ENCODE data around the gene NDUFC1. TPM values are rescaled to one million over a fixed set of nuclear protein-coding genes. Genes with fewer than 3 reads are reported as not detected.

The NDUFC1 gene
- total and polyA plus RNA-seq, 2 experiments from 2014 or later: 31.8 to 367 TPM

DNA sequence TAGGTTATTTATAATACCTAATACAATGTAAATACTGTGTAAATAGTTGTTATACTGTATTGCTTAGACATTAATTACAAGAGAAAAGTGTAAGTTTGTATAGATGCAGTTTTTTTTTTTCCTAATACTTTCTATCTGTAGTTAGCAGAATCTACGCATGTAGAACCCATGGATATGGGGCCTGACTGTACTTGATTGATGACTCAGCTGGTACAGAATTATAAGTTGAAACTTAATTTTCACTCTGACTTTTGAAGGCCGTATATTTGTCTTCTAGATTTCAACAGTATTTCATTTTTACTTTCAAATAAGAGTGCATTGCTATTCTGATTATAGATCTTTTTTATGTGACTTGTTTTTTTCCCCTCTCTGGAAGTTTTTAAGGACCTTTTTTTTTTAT is 30.8 kb upstream of the NDUFC1 start:
- Mint-ChIP-seq H3K27me3 (ENCODE audit: insufficient read depth, low read depth, poor library complexity) (no peaks in the 10 kb centered on the region), H3K4me3 (no peak overlapping the region)

DNA sequence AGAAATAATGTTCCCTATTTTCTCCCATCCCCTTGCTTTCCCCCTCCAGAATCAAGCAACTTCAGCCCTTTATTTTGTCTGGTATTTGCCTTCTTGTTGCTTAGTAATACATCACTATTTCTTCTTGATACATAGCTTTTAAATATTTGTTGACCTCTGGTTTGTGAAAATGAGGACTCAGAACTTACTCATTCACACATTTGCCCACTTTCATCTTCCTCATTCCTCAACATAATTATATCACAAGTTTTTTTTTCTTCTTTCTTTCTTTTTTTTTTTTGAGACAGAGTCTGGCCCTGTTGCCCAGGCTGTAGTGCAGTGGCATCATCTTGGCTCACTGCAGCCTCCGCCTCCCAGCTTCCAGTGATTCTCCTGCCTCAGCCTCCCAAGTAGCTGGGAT is 28.9 kb upstream of the NDUFC1 start:
- Mint-ChIP-seq H3K9me3 (peaks cover 3% of the 10 kb centered on the region; the same call in 2 of the 3 replicates), H3K4me1 (peaks cover 16% of the 10 kb centered on the region), H3K27ac (no peak overlapping the region), H3K4me3 (no peak overlapping the region), H3K36me3 (ENCODE audit: low read depth) (peaks cover 54% of the 10 kb centered on the region), H3K27me3 (ENCODE audit: insufficient read depth, low read depth, poor library complexity) (no peaks in the 10 kb centered on the region)
- Histone ChIP-seq H3K79me2 (replicated peaks; ENCODE audit: insufficient read depth) (peaks cover 100% of the 10 kb centered on the region), H3K27ac (ENCODE audit: low read depth) (no peak overlapping the region), H3K4me3 (no peak overlapping the region), H3K27me3 (ENCODE audit: insufficient read depth) (no peaks in the 10 kb centered on the region), H2AFZ (no peak overlapping the region), H3K4me2 (no peak overlapping the region), H3K9me2 (ENCODE audit: insufficient read depth) (no peaks in the 10 kb centered on the region), H3F3A (replicated peaks; ENCODE audit: low read depth) (no peaks in the 10 kb centered on the region), H4K20me1 (replicated peaks; ENCODE audit: insufficient read depth) (peaks cover 42% of the 10 kb centered on the region), H3K4me1 (ENCODE audit: insufficient read depth) (peaks cover 13% of the 10 kb centered on the region; the same call in 1 of the 2 replicates), H3K36me3 (ENCODE audit: insufficient read depth) (no peaks in the 10 kb centered on the region)
- no peak for TF ChIP-seq CREB1 (CRISPR knock-in tag; IDR thresholded peaks at IDR 0.05; ENCODE audit: low read depth)
- TF ChIP-seq JUNB (IDR thresholded peaks at IDR 0.05; ENCODE audit: unreplicated experiment): no peak
- TF ChIP-seq POLR2AphosphoS5 (IDR thresholded peaks at IDR 0.05; ENCODE audit: low read depth): no peak
- TF ChIP-seq, protein P1, sequence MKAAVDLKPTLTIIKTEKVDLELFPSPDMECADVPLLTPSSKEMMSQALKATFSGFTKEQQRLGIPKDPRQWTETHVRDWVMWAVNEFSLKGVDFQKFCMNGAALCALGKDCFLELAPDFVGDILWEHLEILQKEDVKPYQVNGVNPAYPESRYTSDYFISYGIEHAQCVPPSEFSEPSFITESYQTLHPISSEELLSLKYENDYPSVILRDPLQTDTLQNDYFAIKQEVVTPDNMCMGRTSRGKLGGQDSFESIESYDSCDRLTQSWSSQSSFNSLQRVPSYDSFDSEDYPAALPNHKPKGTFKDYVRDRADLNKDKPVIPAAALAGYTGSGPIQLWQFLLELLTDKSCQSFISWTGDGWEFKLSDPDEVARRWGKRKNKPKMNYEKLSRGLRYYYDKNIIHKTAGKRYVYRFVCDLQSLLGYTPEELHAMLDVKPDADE (IDR thresholded peaks at IDR 0.05): no peak
- TF ChIP-seq, protein P2, sequence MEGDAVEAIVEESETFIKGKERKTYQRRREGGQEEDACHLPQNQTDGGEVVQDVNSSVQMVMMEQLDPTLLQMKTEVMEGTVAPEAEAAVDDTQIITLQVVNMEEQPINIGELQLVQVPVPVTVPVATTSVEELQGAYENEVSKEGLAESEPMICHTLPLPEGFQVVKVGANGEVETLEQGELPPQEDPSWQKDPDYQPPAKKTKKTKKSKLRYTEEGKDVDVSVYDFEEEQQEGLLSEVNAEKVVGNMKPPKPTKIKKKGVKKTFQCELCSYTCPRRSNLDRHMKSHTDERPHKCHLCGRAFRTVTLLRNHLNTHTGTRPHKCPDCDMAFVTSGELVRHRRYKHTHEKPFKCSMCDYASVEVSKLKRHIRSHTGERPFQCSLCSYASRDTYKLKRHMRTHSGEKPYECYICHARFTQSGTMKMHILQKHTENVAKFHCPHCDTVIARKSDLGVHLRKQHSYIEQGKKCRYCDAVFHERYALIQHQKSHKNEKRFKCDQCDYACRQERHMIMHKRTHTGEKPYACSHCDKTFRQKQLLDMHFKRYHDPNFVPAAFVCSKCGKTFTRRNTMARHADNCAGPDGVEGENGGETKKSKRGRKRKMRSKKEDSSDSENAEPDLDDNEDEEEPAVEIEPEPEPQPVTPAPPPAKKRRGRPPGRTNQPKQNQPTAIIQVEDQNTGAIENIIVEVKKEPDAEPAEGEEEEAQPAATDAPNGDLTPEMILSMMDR (conservative IDR thresholded peaks at IDR 0.05; ENCODE audit: low read depth in 2 of 2): no peak
- TF ChIP-seq, protein P3, sequence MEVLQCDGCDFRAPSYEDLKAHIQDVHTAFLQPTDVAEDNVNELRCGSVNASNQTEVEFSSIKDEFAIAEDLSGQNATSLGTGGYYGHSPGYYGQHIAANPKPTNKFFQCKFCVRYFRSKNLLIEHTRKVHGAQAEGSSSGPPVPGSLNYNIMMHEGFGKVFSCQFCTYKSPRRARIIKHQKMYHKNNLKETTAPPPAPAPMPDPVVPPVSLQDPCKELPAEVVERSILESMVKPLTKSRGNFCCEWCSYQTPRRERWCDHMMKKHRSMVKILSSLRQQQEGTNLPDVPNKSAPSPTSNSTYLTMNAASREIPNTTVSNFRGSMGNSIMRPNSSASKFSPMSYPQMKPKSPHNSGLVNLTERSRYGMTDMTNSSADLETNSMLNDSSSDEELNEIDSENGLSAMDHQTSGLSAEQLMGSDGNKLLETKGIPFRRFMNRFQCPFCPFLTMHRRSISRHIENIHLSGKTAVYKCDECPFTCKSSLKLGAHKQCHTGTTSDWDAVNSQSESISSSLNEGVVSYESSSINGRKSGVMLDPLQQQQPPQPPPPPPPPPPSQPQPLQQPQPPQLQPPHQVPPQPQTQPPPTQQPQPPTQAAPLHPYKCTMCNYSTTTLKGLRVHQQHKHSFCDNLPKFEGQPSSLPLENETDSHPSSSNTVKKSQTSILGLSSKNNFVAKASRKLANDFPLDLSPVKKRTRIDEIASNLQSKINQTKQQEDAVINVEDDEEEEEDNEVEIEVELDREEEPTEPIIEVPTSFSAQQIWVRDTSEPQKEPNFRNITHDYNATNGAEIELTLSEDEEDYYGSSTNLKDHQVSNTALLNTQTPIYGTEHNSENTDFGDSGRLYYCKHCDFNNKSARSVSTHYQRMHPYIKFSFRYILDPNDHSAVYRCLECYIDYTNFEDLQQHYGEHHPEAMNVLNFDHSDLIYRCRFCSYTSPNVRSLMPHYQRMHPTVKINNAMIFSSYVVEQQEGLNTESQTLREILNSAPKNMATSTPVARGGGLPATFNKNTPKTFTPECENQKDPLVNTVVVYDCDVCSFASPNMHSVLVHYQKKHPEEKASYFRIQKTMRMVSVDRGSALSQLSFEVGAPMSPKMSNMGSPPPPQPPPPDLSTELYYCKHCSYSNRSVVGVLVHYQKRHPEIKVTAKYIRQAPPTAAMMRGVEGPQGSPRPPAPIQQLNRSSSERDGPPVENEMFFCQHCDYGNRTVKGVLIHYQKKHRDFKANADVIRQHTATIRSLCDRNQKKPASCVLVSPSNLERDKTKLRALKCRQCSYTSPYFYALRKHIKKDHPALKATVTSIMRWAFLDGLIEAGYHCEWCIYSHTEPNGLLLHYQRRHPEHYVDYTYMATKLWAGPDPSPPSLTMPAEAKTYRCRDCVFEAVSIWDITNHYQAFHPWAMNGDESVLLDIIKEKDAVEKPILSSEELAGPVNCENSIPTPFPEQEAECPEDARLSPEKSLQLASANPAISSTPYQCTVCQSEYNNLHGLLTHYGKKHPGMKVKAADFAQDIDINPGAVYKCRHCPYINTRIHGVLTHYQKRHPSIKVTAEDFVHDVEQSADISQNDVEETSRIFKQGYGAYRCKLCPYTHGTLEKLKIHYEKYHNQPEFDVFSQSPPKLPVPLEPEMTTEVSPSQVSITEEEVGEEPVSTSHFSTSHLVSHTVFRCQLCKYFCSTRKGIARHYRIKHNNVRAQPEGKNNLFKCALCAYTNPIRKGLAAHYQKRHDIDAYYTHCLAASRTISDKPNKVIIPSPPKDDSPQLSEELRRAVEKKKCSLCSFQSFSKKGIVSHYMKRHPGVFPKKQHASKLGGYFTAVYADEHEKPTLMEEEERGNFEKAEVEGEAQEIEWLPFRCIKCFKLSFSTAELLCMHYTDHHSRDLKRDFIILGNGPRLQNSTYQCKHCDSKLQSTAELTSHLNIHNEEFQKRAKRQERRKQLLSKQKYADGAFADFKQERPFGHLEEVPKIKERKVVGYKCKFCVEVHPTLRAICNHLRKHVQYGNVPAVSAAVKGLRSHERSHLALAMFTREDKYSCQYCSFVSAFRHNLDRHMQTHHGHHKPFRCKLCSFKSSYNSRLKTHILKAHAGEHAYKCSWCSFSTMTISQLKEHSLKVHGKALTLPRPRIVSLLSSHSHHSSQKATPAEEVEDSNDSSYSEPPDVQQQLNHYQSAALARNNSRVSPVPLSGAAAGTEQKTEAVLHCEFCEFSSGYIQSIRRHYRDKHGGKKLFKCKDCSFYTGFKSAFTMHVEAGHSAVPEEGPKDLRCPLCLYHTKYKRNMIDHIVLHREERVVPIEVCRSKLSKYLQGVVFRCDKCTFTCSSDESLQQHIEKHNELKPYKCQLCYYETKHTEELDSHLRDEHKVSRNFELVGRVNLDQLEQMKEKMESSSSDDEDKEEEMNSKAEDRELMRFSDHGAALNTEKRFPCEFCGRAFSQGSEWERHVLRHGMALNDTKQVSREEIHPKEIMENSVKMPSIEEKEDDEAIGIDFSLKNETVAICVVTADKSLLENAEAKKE (CRISPR knock-in tag; IDR thresholded peaks at IDR 0.05): no peak
- TF ChIP-seq, protein P4, sequence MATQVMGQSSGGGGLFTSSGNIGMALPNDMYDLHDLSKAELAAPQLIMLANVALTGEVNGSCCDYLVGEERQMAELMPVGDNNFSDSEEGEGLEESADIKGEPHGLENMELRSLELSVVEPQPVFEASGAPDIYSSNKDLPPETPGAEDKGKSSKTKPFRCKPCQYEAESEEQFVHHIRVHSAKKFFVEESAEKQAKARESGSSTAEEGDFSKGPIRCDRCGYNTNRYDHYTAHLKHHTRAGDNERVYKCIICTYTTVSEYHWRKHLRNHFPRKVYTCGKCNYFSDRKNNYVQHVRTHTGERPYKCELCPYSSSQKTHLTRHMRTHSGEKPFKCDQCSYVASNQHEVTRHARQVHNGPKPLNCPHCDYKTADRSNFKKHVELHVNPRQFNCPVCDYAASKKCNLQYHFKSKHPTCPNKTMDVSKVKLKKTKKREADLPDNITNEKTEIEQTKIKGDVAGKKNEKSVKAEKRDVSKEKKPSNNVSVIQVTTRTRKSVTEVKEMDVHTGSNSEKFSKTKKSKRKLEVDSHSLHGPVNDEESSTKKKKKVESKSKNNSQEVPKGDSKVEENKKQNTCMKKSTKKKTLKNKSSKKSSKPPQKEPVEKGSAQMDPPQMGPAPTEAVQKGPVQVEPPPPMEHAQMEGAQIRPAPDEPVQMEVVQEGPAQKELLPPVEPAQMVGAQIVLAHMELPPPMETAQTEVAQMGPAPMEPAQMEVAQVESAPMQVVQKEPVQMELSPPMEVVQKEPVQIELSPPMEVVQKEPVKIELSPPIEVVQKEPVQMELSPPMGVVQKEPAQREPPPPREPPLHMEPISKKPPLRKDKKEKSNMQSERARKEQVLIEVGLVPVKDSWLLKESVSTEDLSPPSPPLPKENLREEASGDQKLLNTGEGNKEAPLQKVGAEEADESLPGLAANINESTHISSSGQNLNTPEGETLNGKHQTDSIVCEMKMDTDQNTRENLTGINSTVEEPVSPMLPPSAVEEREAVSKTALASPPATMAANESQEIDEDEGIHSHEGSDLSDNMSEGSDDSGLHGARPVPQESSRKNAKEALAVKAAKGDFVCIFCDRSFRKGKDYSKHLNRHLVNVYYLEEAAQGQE (IDR thresholded peaks at IDR 0.05; ENCODE audit: unreplicated experiment): no peak
- ATAC-seq (no peak), DNase-seq (ENCODE audit: low spot score) (no peak)

More for the DNA sequence above, 30.8 kb upstream of the NDUFC1 start:
- Histone ChIP-seq H4K20me1 (replicated peaks; ENCODE audit: insufficient read depth) (peaks cover 42% of the 10 kb centered on the region), H2AFZ (no peak overlapping the region), H3K4me3 (no peak overlapping the region), H3K9me2 (ENCODE audit: insufficient read depth) (no peaks in the 10 kb centered on the region), H3K4me1 (ENCODE audit: insufficient read depth) (peaks cover 13% of the 10 kb centered on the region; the same call in 1 of the 2 replicates), H3K79me2 (replicated peaks; ENCODE audit: insufficient read depth) (peaks cover 100% of the 10 kb centered on the region), H3F3A (replicated peaks; ENCODE audit: low read depth) (no peaks in the 10 kb centered on the region), H3K4me2 (no peak overlapping the region), H3K27ac (ENCODE audit: low read depth) (no peak overlapping the region), H3K36me3 (ENCODE audit: insufficient read depth) (no peaks in the 10 kb centered on the region), H3K27me3 (ENCODE audit: insufficient read depth) (no peaks in the 10 kb centered on the region)
- no peak for DNase-seq (ENCODE audit: low spot score)
- peaks cover 16% of the 10 kb centered on the region for H3K4me1 Mint-ChIP-seq
- ATAC-seq: no peak
- H3K36me3 Mint-ChIP-seq (ENCODE audit: low read depth): peaks cover 57% of the 10 kb centered on the region
- no peak overlapping the region for H3K27ac Mint-ChIP-seq
- peaks cover 3% of the 10 kb centered on the region; the same call in 2 of the 3 replicates for H3K9me3 Mint-ChIP-seq
- TF ChIP-seq CREB1 (CRISPR knock-in tag; IDR thresholded peaks at IDR 0.05; ENCODE audit: low read depth): no peak
